Suprapubic skin (tissue), 4 donors: ENCODE measurements around the gene USP50. TPM values are rescaled to one million over a fixed set of nuclear protein-coding genes. Genes with fewer than 3 reads are reported as not detected.
"Not testable (repeated sequence)": the region's sequence is repeated elsewhere in the genome, so short reads cannot be mapped to it uniquely, and the experiment has no call there.

ENCODE experiments used
- DNase-seq, 2 donors: peaks; one replicate each; pipeline ENCODE4 v3.0.0-alpha.2; 2019; ENCODE audit warnings: low spot score in 2 of 2
- H3K27ac ChIP-seq: fragments of 200-600 bp; sonication (generic); one replicate; pipeline ENCODE4 v1.5.1; 2019
- H3K27me3 ChIP-seq: fragments of 200-600 bp; sonication (generic); one replicate; pipeline ENCODE4 v1.5.1; 2019
- H3K36me3 ChIP-seq: fragments of 200-600 bp; sonication (generic); one replicate; pipeline ENCODE4 v1.5.1; 2019
- H3K4me1 ChIP-seq: fragments of 200-600 bp; sonication (generic); one replicate; pipeline ENCODE4 v1.5.1; 2019
- H3K4me3 ChIP-seq: fragments of 200-600 bp; sonication (generic); one replicate; pipeline ENCODE4 v1.5.1; 2019; ENCODE audit warnings: mild to moderate bottlenecking
- H3K9me3 ChIP-seq: fragments of 200-600 bp; sonication (generic); one replicate; pipeline ENCODE4 v1.5.1; 2019
- EP300 ChIP-seq: sonication (generic); formaldehyde crosslinking; IDR thresholded peaks from one replicate; pipeline ENCODE4 v1.6.1; 2017; ENCODE audit warnings: antibody characterized with exemption
- POLR2A ChIP-seq, 2 donors: fragments of 450-650 bp; IDR thresholded peaks; one replicate each; pipeline ENCODE4 v1.6.1; 2017; ENCODE audit warnings: antibody characterized with exemption in 2 of 2, mild to moderate bottlenecking in 2 of 2, moderate library complexity in 2 of 2
- POLR2AphosphoS5 ChIP-seq, 3 donors: sonication (generic); formaldehyde crosslinking; IDR thresholded peaks; one replicate each; pipeline ENCODE4 v1.6.1; 2017; ENCODE audit warnings: antibody characterized with exemption in 3 of 3
- WGBS: methylation state at CpG from one replicate; pipeline ENCODE4 v1.1.5; 2018; 5-methylcytosine and 5-hydroxymethylcytosine counted together
- total RNA-seq, 4 donors: library from RNA; depleted of rRNA; stranded (reverse); fragments of >200 nt; gene quantifications; one replicate each; pipeline ENCODE4 v1.1.0, GENCODE V29; 2016
- TF ChIP-seq, protein P1 (sequence below), 2 donors: fragments of 200-600 bp in 1 of 2; fragments of 450-650 bp in 1 of 2; sonication (generic) in 1 of 2; IDR thresholded peaks; one replicate each; pipeline ENCODE4 v1.5.1; 2016 to 2019; ENCODE audit warnings: antibody characterized with exemption in 2 of 2, mild to moderate bottlenecking in 1 of 2, moderate library complexity in 1 of 2

USP50 gene
- total RNA-seq, 4 donors from 2014 or later = 1.3 to 2.0 TPM; not detected in 2

DNA sequence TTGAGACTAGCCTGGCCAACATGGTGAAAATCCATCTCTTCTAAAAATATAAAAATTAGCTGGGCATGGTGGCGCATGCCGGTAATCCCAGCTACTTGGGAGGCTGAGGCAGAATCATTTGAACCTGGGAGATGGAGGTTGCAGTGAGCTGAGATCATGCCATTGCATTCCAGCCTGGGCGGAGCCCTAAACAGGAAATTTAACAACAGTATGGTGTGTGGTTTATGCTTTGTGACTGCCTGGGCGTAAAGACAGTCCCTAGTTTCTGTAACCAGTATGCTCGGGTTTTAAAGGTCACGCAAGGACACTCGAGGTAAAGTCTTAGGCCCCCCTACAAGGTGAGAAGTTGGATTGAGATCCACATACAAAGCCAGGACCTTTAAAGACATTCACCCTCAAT lies 43.3 kb downstream of the USP50 start:
- TF ChIP-seq, protein P1, sequence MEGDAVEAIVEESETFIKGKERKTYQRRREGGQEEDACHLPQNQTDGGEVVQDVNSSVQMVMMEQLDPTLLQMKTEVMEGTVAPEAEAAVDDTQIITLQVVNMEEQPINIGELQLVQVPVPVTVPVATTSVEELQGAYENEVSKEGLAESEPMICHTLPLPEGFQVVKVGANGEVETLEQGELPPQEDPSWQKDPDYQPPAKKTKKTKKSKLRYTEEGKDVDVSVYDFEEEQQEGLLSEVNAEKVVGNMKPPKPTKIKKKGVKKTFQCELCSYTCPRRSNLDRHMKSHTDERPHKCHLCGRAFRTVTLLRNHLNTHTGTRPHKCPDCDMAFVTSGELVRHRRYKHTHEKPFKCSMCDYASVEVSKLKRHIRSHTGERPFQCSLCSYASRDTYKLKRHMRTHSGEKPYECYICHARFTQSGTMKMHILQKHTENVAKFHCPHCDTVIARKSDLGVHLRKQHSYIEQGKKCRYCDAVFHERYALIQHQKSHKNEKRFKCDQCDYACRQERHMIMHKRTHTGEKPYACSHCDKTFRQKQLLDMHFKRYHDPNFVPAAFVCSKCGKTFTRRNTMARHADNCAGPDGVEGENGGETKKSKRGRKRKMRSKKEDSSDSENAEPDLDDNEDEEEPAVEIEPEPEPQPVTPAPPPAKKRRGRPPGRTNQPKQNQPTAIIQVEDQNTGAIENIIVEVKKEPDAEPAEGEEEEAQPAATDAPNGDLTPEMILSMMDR (IDR thresholded peaks at IDR 0.05) = no peak
- no peak for TF ChIP-seq POLR2A (IDR thresholded peaks at IDR 0.05)
- TF ChIP-seq POLR2AphosphoS5 (IDR thresholded peaks at IDR 0.05) = no peak
- TF ChIP-seq EP300 = no peak
- Histone ChIP-seq H3K36me3 (peaks cover 59% of the 10 kb centered on the region), H3K4me3 (no peak overlapping the region), H3K4me1 (no peaks in the 10 kb centered on the region), H3K27me3 (no peaks in the 10 kb centered on the region), H3K27ac (no peak overlapping the region), H3K9me3 (no peaks in the 10 kb centered on the region)
- 97% methylated on average over 7 of the region's 7 CpGs for WGBS
- no peak for DNase-seq

DNA sequence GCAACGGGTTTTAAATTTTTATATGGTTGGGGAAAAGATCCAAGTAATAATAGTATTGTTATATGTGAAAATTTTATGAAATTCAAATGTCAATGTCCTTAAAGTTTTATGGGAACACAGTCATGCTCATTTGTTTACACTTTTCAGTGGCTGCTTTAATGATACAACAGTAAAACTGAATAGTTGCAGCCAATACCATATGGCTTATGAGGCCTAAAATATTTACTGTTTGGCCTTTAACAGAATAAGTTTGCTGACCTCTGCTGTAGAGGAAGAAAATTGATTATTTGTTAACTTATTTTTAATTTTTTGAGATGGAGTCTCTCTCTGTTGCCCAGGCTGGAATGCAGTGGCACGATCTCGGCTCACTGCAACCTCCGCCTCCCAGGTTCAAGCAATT lies 44.7 kb downstream of the USP50 start:
- Histone ChIP-seq H3K9me3 (no peaks in the 10 kb centered on the region), H3K4me1 (no peaks in the 10 kb centered on the region), H3K27me3 (no peaks in the 10 kb centered on the region), H3K27ac (no peak overlapping the region), H3K4me3 (no peak overlapping the region), H3K36me3 (peaks cover 73% of the 10 kb centered on the region)
- DNase-seq = no peak
- WGBS = 97% methylated on average over 4 of the region's 4 CpGs
- TF ChIP-seq EP300 = no peak
- TF ChIP-seq, protein P1 (IDR thresholded peaks at IDR 0.05) = no peak
- no peak for TF ChIP-seq POLR2A (IDR thresholded peaks at IDR 0.05)
- TF ChIP-seq POLR2AphosphoS5 (IDR thresholded peaks at IDR 0.05) = no peak

DNA sequence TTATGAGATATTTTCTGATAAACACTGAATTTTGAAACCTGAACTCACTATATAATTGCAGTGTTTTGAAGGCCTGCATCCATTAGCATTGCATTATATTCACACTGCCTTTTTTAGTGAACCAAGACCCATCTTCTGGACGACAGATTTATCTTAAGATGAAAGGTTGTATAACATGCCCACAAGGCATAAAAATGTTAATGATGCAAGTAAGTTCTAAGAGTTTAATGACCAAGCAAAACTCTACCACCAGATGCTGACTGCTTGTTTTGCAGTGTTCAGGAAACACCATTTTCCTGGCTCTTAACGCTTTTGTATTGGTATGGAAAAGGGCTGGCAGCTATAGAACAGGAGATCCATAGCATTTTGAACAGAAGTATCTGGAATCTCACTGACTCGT lies 46.1 kb downstream of the USP50 start:
- no peak overlapping the region for H3K4me3 ChIP-seq
- peaks cover 86% of the 10 kb centered on the region for H3K36me3 ChIP-seq
- DNase-seq = no peak
- no peaks in the 10 kb centered on the region for H3K9me3 ChIP-seq
- H3K4me1 ChIP-seq = no peaks in the 10 kb centered on the region
- H3K27ac ChIP-seq = no peak overlapping the region
- TF ChIP-seq, protein P1 (IDR thresholded peaks at IDR 0.05) = no peak
- no peak for TF ChIP-seq POLR2A (IDR thresholded peaks at IDR 0.05)
- TF ChIP-seq EP300 = no peak
- no peak for TF ChIP-seq POLR2AphosphoS5 (IDR thresholded peaks at IDR 0.05)
- no peaks in the 10 kb centered on the region for H3K27me3 ChIP-seq
- WGBS = 55% methylated on average over 3 of the region's 3 CpGs

DNA sequence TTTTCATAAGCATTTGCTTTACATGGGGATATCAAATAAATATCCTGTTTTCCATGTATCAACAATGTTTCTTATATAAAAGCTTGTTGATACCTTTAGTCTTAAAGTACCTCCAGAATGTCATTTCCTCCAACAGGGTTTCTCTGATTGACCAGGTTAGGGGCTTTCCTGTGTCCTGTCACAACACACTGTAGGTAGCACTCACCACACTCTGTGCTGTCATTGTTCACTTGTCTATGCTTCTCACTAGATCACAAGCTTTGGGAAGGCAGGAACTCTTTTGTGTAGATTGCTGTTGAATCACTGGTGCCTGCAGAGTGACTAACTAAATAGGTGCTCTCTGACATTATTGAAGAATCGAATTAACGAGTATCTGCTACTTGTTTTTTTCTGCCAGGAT lies 49.8 kb downstream of the USP50 start:
- no peak for TF ChIP-seq POLR2AphosphoS5 (IDR thresholded peaks at IDR 0.05)
- no peak for TF ChIP-seq EP300
- TF ChIP-seq POLR2A (IDR thresholded peaks at IDR 0.05) = no peak
- TF ChIP-seq, protein P1 (IDR thresholded peaks at IDR 0.05) = no peak
- no peak overlapping the region for H3K27ac ChIP-seq
- H3K9me3 ChIP-seq = no peaks in the 10 kb centered on the region
- no peaks in the 10 kb centered on the region for H3K4me1 ChIP-seq
- WGBS = 94% methylated on average over 2 of the region's 2 CpGs
- H3K27me3 ChIP-seq = no peaks in the 10 kb centered on the region
- no peak for DNase-seq
- no peak overlapping the region for H3K4me3 ChIP-seq
- peaks cover 97% of the 10 kb centered on the region for H3K36me3 ChIP-seq

DNA sequence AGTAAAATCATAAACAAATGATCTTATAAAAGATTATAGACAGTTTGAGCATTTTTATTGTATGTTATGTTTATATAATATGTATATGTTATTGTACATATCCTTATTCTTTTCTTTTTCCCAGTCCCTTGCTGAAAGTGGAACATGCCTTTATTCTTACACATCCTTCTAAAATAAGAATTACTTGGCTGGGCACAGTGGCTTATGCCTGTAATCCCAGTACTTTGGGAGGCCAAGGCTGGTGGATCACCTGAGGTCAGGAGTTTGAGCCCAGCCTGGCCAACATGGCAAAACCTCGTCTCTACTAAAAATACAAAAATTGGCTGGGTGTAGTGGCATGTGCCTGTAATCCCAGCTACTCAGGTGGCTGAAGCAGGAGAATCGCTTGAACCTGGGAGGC lies 51.9 kb downstream of the USP50 start:
- H3K27ac ChIP-seq, H3K27me3 ChIP-seq, H3K9me3 ChIP-seq, H3K4me3 ChIP-seq, H3K4me1 ChIP-seq, DNase-seq: not testable (repeated sequence)
- peaks cover 95% of the 10 kb centered on the region for H3K36me3 ChIP-seq
- WGBS = 94% methylated on average over 2 of the region's 2 CpGs

DNA sequence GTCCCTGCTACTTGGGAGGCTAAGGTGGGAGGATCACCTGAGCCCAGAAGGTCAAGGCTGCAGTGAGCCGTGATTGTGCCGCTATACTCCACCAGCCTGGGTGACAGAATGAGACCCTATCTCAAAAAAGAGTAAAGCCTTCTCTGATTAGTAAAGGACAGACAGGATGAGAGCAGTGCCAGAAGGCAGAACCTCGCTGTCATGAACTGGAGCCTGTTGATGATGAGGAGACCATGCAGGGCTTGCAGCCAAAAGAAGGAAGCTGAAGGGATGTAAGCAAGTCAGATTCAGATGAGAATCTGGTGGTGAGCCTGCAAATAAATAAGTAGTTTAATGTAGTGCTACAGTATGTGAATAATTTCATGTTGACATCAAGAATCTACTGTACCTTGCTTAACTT lies 52.8 kb downstream of the USP50 start:
- peaks cover 94% of the 10 kb centered on the region for H3K36me3 ChIP-seq

More for the DNA sequence above, 52.8 kb downstream of the USP50 start:
- TF ChIP-seq EP300 = no peak
- TF ChIP-seq POLR2AphosphoS5 (IDR thresholded peaks at IDR 0.05) = no peak
- no peak for TF ChIP-seq POLR2A (IDR thresholded peaks at IDR 0.05)
- TF ChIP-seq, protein P1 (IDR thresholded peaks at IDR 0.05) = no peak
- no peak overlapping the region for H3K4me3 ChIP-seq
- H3K4me1 ChIP-seq = no peaks in the 10 kb centered on the region
- H3K27ac ChIP-seq = no peak overlapping the region
- no peaks in the 10 kb centered on the region for H3K27me3 ChIP-seq
- H3K9me3 ChIP-seq = no peaks in the 10 kb centered on the region
- no peak for DNase-seq
- WGBS = 79% methylated on average over 3 of the region's 3 CpGs
